ENCODE data around the gene MYH6. TPM values are rescaled to one million over a fixed set of nuclear protein-coding genes. Genes with fewer than 3 reads are reported as not detected.
A peak's percentile ranks its signal among the peaks of the same experiment; 100 is the strongest.

Gene MYH6
- polyA plus RNA-seq, 3 donors, result not detected

GRCh38 chr14:23379366-23380196 lies 28.5 kb downstream of the MYH6 start:
- H3K9me3 Mint-ChIP-seq, result peaks cover 0 to 1% (median 0%) of the 10 kb centered on the region in 7 donors
- H3K27me3 Mint-ChIP-seq (ENCODE audit: low read depth in 3 of 3), result peaks cover 3 to 13% (median 10%) of the 10 kb centered on the region in 3 donors
- DNase-seq, result peak; percentile 27 to 41 (median 29)

More at GRCh38 chr14:23379366-23380196, 28.5 kb downstream of the MYH6 start:
- Mint-ChIP-seq H3K4me3 (no peak overlapping the region), H3K27ac (no peak overlapping the region), H3K36me3 (no peaks in the 10 kb centered on the region), H3K4me1 (no peaks in the 10 kb centered on the region)
- Histone ChIP-seq H3K4me2 (replicated peaks; ENCODE audit: extremely low read depth, low read length, poor library complexity, severe bottlenecking) (no peak overlapping the region), H3K4me1 (ENCODE audit: control insufficient read depth in 1 of 2, insufficient read depth in 2 of 2, low read length in 2 of 2) (no peaks in the 10 kb centered on the region), H3K4me3 (replicated peaks in 1 of 3; ENCODE audit: low read depth in 2 of 3, low read length in 3 of 3) (no peak overlapping the region), H2AFZ (ENCODE audit: insufficient read depth, low read depth, low read length, poor library complexity, severe bottlenecking) (no peak overlapping the region), H3K27ac (ENCODE audit: low read depth in 1 of 2, low read length in 2 of 2) (no peak overlapping the region), H3K9ac (ENCODE audit: insufficient read depth, low read length, poor library complexity, severe bottlenecking) (no peak overlapping the region), H3K27me3 (ENCODE audit: control insufficient read depth in 2 of 2, insufficient read depth in 2 of 2, low read length in 2 of 2) (no peaks in the 10 kb centered on the region), H3K36me3 (replicated peaks in 1 of 2; ENCODE audit: control insufficient read depth in 1 of 2, insufficient read depth in 2 of 2, low read length in 2 of 2) (no peaks in the 10 kb centered on the region), H3K79me2 (ENCODE audit: insufficient read depth, low read length) (no peaks in the 10 kb centered on the region), H3K9me3 (replicated peaks in 1 of 2; ENCODE audit: control insufficient read depth in 1 of 2, insufficient read depth in 1 of 2, low read length in 2 of 2) (no peaks in the 10 kb centered on the region), H4K20me1 (ENCODE audit: insufficient read depth, low read length) (no peaks in the 10 kb centered on the region)
- no CpG with 5 or more reads among the region's 12 CpGs for WGBS (ENCODE audit: insufficient coverage)
- intact Hi-C loops (cut with micrococcal nuclease), result loop anchor here in 1 of 2 donors (1.0 kb wide), 1 partner anchor 114 kb away; no protein-coding TSS in a partner anchor
- peak; percentile 95 for TF ChIP-seq CTCF (IDR thresholded peaks at IDR 0.05)
